Spleen (tissue), 11 donors: Measurements from ENCODE around the gene NELFCD. TPM values are rescaled to one million over a fixed set of nuclear protein-coding genes. Genes with fewer than 3 reads are reported as not detected.
A peak's percentile ranks its signal among the peaks of the same experiment; 100 is the strongest.

Source experiments
- DNase-seq: peaks from one replicate; pipeline ENCODE4 v3.0.0-alpha.2; 2020
- H3K27ac ChIP-seq, 8 donors: fragments of 200-600 bp; sonication (generic) in 7 of 8; 1 replicate in 4 of 8; 2 replicates in 4 of 8; pipeline versions ENCODE4 v1.5.0 to v1.8.0; 2016 to 2021; ENCODE audit warnings: inconsistent platforms in 4 of 8, mild to moderate bottlenecking in 4 of 8, moderate library complexity in 1 of 8
- H3K27me3 ChIP-seq, 7 donors: fragments of 200-600 bp; sonication (generic) in 6 of 7; replicated peaks in 1 of 7; 1 replicate in 4 of 7; 2 replicates in 3 of 7; pipeline versions ENCODE4 v1.5.0 to v1.8.0; 2016 to 2021; ENCODE audit warnings: inconsistent platforms in 3 of 7, mild to moderate bottlenecking in 1 of 7
- H3K36me3 ChIP-seq, 6 donors: fragments of 200-600 bp; sonication (generic) in 5 of 6; 1 replicate in 4 of 6; 2 replicates in 2 of 6; pipeline versions ENCODE4 v1.5.0 to v1.8.0; 2016 to 2021; ENCODE audit warnings: inconsistent platforms in 2 of 6
- H3K4me1 ChIP-seq, 6 donors: fragments of 200-600 bp; sonication (generic) in 5 of 6; 1 replicate in 3 of 6; 2 replicates in 3 of 6; pipeline versions ENCODE4 v1.5.0 to v1.8.0; 2016 to 2021; ENCODE audit warnings: inconsistent platforms in 3 of 6
- H3K4me3 ChIP-seq, 8 donors: fragments of 200-600 bp; sonication (generic) in 7 of 8; 1 replicate in 4 of 8; 2 replicates in 4 of 8; pipeline versions ENCODE4 v1.5.0 to v1.8.0; 2016 to 2021; ENCODE audit warnings: inconsistent platforms in 4 of 8, mild to moderate bottlenecking in 4 of 8, moderate library complexity in 2 of 8
- H3K9me3 ChIP-seq, 8 donors: fragments of 200-600 bp; sonication (generic) in 7 of 8; 1 replicate in 4 of 8; 2 replicates in 4 of 8; pipeline versions ENCODE4 v1.5.0 to v1.8.0; 2016 to 2021; ENCODE audit warnings: inconsistent platforms in 4 of 8
- POLR2A ChIP-seq, 3 donors: fragments of 450-650 bp; IDR thresholded peaks; one replicate each; pipeline ENCODE4 v1.5.1; 2017; ENCODE audit warnings: antibody characterized with exemption in 3 of 3, mild to moderate bottlenecking in 1 of 3
- POLR2AphosphoS5 ChIP-seq, 3 donors: sonication (generic); formaldehyde crosslinking; IDR thresholded peaks; one replicate each; pipeline ENCODE4 v1.5.1; 2017; ENCODE audit warnings: antibody characterized with exemption in 3 of 3
- WGBS, 5 donors: extraction: QIAGEN DNeasy Blood & Tissue Kit in 3 of 5; methylation state at CpG; one replicate each; pipeline versions ENCODE4 v1.1.5 to v1.1.7; 2013 to 2018; 5-methylcytosine and 5-hydroxymethylcytosine counted together
- intact Hi-C: fragments of 100-400 bp; cut with DNase I; formaldehyde crosslinking; loops from one replicate; pipeline ENCODE4 v1.15.0; 2023; ENCODE audit warnings: low total_unique reads
- polyA plus RNA-seq, 3 donors: library from polyadenylated mRNA; stranded (reverse); fragments of 200-250 nt; gene quantifications; one replicate each; pipeline ENCODE4 v1.2.1, GENCODE V29; 2013
- total RNA-seq, 7 donors: library from RNA; depleted of rRNA in 3 of 7; stranded (reverse); fragments of >200 nt in 3 of 7; fragmentation: NEBNext Ultra II Directional in 4 of 7; extraction: Animal tissue kit (Norgen Biotek cat#: 25700) in 4 of 7; gene quantifications; one replicate each; pipeline versions ENCODE4 v1.1.0 to v1.2.1, GENCODE V29; 2016 to 2021
- TF ChIP-seq, protein P1 (sequence below), 11 experiments: fragments of 200-600 bp in 7 of 11; fragments of 450-650 bp in 4 of 11; sonication (generic) in 4 of 11; IDR thresholded peaks in 8 of 11; conservative IDR thresholded peaks in 3 of 11; 1 replicate in 7 of 11; 2 replicates in 4 of 11; pipeline versions ENCODE4 v1.4.0 to v1.8.0; 2016 to 2021; ENCODE audit warnings: antibody characterized with exemption in 11 of 11, inconsistent platforms in 4 of 11, mild to moderate bottlenecking in 1 of 11
- donor health status: healthy with polysubstance abuse.
- donor health status: DM: no; HTN: no; CAD: no; lungs with moderate emphysema.
- donor health status: DM: no; HTN: no; CAD: no.
- donor health status: Bipolar disorder and iron deficiency.
- donor health status: healthy.
- donor health status: DM: no; HTN: no; CAD: no.
- donor health status: DM: yes; HTN: yes; CAD: no.

NELFCD gene
- total and polyA plus RNA-seq, 10 donors, result 38.4 to 78.3 (median 58.6) TPM

GRCh38 chr20:59004763-59005522 lies 23.9 kb downstream of the NELFCD start:
- Histone ChIP-seq H3K27ac (peak overlapping the region; percentile 88 to 99 (median 95)), H3K36me3 (peaks cover 0 to 46% (median 30%) of the 10 kb centered on the region in 6 donors), H3K4me3 (peak overlapping the region; percentile 62 to 89 (median 73)), H3K27me3 (no peaks in the 10 kb centered on the region), H3K9me3 (no peaks in the 10 kb centered on the region), H3K4me1 (peaks cover 32 to 94% (median 62%) of the 10 kb centered on the region in 6 donors)
- TF ChIP-seq POLR2AphosphoS5 (IDR thresholded peaks at IDR 0.05) (peak; percentile 70 to 81 (median 79)), POLR2A (IDR thresholded peaks at IDR 0.05) (no peak)
- DNase-seq, result peak; percentile 94
- WGBS, 5 donors, result 5 to 11% (median 7%) methylated on average over 15 to 17 of the region's 17 CpGs
- intact Hi-C loops, result loop anchor here (10.0 kb wide), 1 partner anchor 110 kb away; no protein-coding TSS in a partner anchor

DNA sequence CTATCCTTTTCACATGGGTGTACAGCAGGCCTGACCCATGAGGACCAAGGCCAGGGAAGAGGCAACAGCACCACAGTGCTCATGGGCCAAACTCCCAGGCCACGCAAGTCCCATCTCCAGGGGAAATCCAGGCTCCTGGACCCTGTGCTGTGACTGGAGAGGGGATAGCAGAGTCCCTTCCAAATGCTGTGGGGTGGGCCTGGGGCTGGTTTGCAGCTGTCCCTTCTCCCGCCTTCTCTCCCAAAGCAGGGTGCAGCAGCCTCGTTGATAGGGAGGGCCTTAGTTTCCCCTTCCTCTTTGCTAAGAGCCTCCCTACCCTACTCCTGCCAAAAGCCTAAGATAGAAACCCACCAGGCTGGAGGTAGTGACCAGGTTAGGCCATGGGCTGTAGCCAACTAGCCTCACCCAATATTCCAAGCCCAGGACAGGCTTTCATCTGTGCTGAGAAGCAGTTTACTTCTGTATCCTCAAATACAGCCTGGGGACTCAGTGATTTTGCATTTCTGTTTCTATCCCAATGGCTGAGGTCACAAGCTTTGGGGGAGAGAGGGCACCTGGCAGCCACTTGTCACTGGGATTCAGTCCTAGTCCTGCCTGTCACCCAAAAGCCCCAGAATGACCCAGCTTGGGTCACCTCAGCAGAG lies 24.6 kb downstream of the NELFCD start:
- Histone ChIP-seq H3K4me1 (peaks cover 32 to 97% (median 67%) of the 10 kb centered on the region in 6 donors), H3K36me3 (peaks cover 0 to 39% (median 23%) of the 10 kb centered on the region in 6 donors), H3K27ac (peak overlapping the region; percentile 88 to 99 (median 95)), H3K4me3 (peak overlapping the region; percentile 62 to 89 (median 73)), H3K27me3 (no peaks in the 10 kb centered on the region), H3K9me3 (no peaks in the 10 kb centered on the region)
- intact Hi-C loops, result loop anchor here (10.0 kb wide), 1 partner anchor 111 kb away; no protein-coding TSS in a partner anchor
- TF ChIP-seq, protein P1, sequence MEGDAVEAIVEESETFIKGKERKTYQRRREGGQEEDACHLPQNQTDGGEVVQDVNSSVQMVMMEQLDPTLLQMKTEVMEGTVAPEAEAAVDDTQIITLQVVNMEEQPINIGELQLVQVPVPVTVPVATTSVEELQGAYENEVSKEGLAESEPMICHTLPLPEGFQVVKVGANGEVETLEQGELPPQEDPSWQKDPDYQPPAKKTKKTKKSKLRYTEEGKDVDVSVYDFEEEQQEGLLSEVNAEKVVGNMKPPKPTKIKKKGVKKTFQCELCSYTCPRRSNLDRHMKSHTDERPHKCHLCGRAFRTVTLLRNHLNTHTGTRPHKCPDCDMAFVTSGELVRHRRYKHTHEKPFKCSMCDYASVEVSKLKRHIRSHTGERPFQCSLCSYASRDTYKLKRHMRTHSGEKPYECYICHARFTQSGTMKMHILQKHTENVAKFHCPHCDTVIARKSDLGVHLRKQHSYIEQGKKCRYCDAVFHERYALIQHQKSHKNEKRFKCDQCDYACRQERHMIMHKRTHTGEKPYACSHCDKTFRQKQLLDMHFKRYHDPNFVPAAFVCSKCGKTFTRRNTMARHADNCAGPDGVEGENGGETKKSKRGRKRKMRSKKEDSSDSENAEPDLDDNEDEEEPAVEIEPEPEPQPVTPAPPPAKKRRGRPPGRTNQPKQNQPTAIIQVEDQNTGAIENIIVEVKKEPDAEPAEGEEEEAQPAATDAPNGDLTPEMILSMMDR (IDR thresholded peaks at IDR 0.05 in 8 of 11, conservative IDR thresholded peaks at IDR 0.05 in 3 of 11), result no peak
- TF ChIP-seq POLR2AphosphoS5 (IDR thresholded peaks at IDR 0.05), result no peak
- TF ChIP-seq POLR2A (IDR thresholded peaks at IDR 0.05), result no peak
- no peak for DNase-seq
- WGBS, 5 donors, result 42 to 63% (median 54%) methylated on average over 2 to 3 of the region's 3 CpGs

- Histone ChIP-seq H3K27me3 (no peaks in the 10 kb centered on the region), H3K4me3 (peak overlapping the region; percentile 62 to 89 (median 73)), H3K4me1 (peaks cover 32 to 97% (median 70%) of the 10 kb centered on the region in 6 donors), H3K9me3 (no peaks in the 10 kb centered on the region), H3K27ac (peak overlapping the region; percentile 88 to 99 (median 95)), H3K36me3 (peaks cover 0 to 32% (median 17%) of the 10 kb centered on the region in 6 donors)
- TF ChIP-seq, protein P1 (IDR thresholded peaks at IDR 0.05 in 8 of 11, conservative IDR thresholded peaks at IDR 0.05 in 3 of 11), result no peak
- TF ChIP-seq POLR2AphosphoS5 (IDR thresholded peaks at IDR 0.05), result peak in 2 of 3 donors; percentile 27 to 64
- no peak for TF ChIP-seq POLR2A (IDR thresholded peaks at IDR 0.05)
- intact Hi-C loops, result loop anchor here (10.0 kb wide), 1 partner anchor 112 kb away; no protein-coding TSS in a partner anchor
- DNase-seq, result peak; percentile 87
- 33 to 41% (median 36%) methylated on average over 24 to 29 of the region's 29 CpGs for WGBS, 5 donors
These were observed 25.3 kb downstream of the NELFCD start for GRCh38 chr20:59006167-59006863.
